Anterior cingulate cortex (tissue), 58 donors: ENCODE results near the gene PTPRN2.
"Not testable (repeated sequence)": the region's sequence is repeated elsewhere in the genome, so short reads cannot be mapped to it uniquely, and the experiment has no call there.

Experiments
- DNase-seq, 58 donors: peaks; one replicate each; lab custom pipeline; 2025; lab: John Stamatoyannopoulos, UW

Gene PTPRN2

DNA sequence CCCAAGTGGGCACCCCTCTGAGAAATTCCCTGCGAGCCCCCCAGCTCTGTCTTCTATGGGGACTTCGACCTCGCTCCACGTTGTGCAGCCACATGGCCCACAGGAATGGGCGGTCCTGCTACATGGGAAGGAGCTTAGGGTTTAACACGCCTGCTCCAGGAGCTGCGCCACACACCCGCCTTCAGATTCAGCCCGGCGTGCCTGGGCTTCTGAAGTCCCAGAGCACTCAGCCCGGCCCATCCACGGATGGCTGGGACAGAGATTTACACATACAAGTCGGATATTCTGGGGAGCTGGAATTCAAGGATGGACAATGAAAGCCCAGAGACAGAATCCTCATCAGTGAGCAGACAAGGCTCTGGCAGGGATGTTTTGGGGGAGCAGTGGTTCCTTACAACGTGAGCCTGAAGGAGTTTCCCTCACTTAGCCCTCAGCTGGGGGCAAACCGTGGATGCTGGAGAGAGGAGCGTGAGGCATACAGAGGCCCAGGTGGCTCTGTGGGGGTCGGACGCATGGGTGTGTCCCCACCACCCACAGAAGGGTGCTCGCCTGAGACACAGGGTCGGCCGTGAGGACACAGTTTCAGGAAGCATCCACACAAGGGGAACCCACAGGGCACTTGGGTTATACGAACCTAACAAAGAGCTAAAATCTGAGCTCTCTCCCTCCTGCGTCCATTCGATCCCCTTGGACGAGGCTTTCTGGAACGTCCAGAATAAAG lies 877.9 kb downstream of the PTPRN2 start:
- no peak for DNase-seq

- DNase-seq = no peak
Observed at GRCh38 chr7:157708919-157709295, 878.7 kb downstream of the PTPRN2 start.

- no peak for DNase-seq
Observed at GRCh38 chr7:157707983-157708918, 879.4 kb downstream of the PTPRN2 start.

GRCh38 chr7:157704365-157704764 lies 883.3 kb downstream of the PTPRN2 start:
- no peak for DNase-seq

DNA sequence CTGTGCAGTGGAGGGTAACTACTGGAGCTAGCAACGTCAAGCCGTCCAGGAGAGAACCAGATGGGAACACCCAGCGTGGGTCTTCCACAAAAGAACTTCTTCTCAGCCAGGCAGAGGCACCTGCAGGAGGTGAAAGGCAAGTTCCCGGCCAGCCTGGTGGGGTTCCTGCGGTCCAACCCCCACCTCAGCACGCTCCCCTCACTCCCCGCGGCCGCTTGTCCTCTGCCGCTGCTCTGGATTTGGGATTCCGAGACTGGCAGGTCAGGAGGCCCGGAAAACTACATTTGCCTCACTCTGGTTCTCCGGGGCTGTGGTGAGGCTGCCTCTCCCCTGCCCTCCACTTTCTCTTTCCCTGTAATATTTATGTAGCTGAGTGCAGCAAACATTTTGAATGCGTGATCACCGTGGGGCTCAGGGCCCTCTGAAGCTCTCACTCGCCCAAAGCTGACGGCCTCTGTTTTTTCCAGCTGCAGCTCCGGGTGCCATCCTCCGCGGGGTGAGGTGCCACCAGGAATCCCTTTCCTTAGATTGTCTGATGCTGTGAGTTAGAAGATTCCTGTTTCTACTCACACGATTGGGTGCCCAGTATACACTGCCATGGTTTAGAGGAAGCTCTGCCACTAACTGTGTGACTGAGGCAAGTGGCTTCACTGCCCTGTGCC lies 884.0 kb downstream of the PTPRN2 start:
- DNase-seq = no peak

DNA sequence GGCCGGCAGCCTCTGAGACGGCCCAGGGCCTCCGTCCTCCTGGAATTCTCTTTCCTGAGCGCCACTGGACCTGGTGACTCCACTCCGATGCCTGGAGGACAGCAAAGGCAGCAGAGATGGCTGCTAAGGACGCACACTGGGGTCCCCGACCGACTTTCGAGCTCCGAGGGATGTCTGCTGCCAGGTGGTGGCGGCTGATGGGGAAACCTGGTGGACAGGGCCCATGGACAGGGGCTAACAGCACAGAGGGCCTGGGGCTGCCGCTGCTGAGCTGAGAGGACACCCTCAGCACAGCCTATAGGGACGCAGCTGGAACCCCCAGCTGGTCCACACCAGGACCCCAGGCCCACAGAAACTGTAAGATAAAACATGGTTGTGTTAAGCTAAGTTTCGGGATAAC lies 884.5 kb downstream of the PTPRN2 start:
- DNase-seq = no peak

DNA sequence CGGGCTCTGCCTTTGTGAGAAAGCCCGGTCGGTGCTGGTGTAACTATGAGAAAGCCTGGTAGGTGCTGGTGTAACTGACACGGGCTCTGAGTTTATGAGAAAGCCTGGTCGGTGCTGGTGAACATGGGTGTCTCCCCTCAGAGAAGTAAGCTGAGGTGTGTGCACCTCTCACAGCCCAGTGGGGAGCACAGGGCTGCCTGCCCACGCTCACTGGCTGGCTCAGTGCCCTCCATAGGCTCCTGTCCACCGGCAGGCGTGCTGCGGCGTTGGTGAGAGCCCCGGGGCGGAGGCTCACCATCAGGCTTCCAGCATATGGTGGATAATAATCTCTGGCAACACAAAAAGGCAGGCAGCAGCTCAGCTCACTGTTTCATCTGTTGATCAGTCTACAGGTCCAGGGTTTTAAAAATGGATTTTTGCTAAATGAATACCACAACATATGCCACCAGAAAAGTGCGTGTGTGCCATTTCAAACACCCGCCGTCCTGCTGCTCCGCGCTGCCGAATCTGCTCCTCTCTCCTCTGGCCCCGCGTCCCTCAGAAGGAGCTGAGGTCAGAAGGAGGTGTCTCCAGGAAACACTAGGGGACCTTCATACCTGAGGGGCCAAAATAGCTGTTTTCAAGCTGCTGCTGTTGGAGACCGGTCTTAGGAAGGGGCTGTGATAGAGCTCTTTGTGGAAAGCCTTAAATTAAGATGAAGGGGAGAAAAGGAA lies 885.2 kb downstream of the PTPRN2 start:
- peak in 1 of 58 donors; percentile 7 for DNase-seq

GRCh38 chr7:157701395-157702180 lies 886.0 kb downstream of the PTPRN2 start:
- not testable (repeated sequence) for DNase-seq

DNA sequence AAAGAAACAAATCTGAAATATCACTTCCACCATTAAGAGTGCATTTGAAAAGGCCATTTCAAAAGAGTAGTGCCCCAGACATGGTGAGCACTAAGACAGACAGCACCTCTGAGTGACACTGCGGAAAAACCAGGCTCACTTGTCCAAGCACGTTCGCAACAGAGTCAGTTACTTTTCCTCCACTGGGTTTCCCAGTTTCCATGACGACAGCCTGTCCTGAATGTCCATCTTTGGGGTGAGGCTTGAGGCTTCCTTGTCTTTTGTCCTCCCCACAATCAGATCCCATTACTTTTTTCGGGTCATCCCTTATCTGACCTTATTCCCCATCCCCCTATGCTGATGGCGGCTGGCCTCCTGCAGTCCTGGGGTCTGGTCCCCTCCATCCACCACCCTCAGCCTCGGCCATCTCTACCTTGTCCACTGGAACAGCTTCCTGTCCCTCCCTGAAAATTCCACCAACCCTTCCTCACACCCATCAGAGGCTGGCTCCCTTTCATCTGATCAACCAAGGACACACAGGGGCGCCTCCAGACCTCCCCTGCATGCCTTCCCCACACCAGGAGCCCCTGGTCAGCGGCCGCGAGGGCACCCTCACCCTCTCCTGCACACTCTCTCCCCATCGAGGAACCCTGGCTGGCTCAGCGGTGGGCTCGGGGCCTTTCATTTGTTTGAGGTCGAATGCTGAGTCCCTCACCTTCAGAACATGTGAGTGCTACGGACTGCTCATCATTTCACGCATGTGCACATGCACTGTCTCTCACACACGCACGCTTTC lies 887.2 kb downstream of the PTPRN2 start:
- no peak for DNase-seq

DNA sequence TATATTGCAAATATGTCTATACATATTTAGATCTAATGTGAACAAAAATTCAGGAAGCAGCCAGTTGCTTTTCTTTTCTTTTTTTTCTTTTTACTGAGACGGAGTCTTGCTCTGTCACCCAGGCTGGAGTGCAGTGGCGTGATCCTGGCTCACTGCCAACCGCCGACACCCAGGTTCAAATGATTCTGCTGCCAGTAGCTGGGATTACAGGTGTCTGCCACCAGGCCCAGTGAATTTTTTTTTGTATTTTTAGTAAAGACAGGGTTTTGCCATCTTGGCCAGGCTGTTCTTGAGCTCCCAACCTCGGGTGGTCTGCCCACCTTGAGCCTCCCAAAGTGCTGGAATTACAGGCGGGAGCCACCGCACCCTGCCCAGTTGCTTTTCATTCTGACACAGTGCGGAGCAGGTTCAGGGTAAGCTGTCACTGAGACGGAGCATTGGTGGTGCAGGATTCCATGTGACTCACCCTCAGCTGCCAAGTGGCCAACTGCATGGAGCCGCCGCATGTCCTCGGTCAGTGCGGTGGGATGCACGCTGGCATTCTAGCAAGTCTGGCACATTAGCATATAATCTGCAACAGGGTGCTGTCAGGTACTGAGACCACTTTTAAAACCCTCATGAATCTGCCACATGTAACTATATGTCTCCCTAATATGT lies 888.1 kb downstream of the PTPRN2 start:
- DNase-seq = no peak

- DNase-seq = not testable (repeated sequence)
Observed at GRCh38 chr7:157697287-157697686, 890.3 kb downstream of the PTPRN2 start.

- DNase-seq = not testable (repeated sequence)
Observed at GRCh38 chr7:157695609-157696008, 892.0 kb downstream of the PTPRN2 start.

- DNase-seq = no peak
Observed at GRCh38 chr7:157694376-157694665, 893.3 kb downstream of the PTPRN2 start.

- no peak for DNase-seq
Observed at GRCh38 chr7:157693521-157694375, 893.9 kb downstream of the PTPRN2 start.

GRCh38 chr7:157693071-157693520 lies 894.5 kb downstream of the PTPRN2 start:
- DNase-seq = no peak

- no peak for DNase-seq
Observed at GRCh38 chr7:157692460-157693011, 895.1 kb downstream of the PTPRN2 start.
